GM10266 (cell line): Measurements from ENCODE around the gene RTBDN.

Experiments
- DNase-seq: peaks from one replicate; pipeline ENCODE4 v3.0.0; 2012; ENCODE audit errors: extremely low spot score
- TF ChIP-seq, protein P1 (sequence below): IDR thresholded peaks from 2 replicates; pipeline ENCODE4 v1.5.1; 2012; ENCODE audit warnings: mild to moderate bottlenecking, low read depth; ENCODE audit not compliant: control insufficient read depth, insufficient read depth; ENCODE audit errors: missing control alignments

The RTBDN gene

DNA sequence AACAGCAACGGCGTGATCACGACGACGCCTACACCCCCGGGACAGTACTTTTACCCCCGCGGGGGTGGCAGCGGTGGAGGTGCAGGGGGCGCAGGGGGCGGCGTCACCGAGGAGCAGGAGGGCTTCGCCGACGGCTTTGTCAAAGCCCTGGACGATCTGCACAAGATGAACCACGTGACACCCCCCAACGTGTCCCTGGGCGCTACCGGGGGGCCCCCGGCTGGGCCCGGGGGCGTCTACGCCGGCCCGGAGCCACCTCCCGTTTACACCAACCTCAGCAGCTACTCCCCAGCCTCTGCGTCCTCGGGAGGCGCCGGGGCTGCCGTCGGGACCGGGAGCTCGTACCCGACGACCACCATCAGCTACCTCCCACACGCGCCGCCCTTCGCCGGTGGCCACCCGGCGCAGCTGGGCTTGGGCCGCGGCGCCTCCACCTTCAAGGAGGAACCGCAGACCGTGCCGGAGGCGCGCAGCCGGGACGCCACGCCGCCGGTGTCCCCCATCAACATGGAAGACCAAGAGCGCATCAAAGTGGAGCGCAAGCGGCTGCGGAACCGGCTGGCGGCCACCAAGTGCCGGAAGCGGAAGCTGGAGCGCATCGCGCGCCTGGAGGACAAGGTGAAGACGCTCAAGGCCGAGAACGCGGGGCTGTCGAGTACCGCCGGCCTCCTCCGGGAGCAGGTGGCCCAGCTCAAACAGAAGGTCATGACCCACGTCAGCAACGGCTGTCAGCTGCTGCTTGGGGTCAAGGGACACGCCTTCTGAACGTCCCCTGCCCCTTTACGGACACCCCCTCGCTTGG, 42.1 kb downstream of the RTBDN start:
- peak; percentile 59 for DNase-seq
- TF ChIP-seq, protein P1, sequence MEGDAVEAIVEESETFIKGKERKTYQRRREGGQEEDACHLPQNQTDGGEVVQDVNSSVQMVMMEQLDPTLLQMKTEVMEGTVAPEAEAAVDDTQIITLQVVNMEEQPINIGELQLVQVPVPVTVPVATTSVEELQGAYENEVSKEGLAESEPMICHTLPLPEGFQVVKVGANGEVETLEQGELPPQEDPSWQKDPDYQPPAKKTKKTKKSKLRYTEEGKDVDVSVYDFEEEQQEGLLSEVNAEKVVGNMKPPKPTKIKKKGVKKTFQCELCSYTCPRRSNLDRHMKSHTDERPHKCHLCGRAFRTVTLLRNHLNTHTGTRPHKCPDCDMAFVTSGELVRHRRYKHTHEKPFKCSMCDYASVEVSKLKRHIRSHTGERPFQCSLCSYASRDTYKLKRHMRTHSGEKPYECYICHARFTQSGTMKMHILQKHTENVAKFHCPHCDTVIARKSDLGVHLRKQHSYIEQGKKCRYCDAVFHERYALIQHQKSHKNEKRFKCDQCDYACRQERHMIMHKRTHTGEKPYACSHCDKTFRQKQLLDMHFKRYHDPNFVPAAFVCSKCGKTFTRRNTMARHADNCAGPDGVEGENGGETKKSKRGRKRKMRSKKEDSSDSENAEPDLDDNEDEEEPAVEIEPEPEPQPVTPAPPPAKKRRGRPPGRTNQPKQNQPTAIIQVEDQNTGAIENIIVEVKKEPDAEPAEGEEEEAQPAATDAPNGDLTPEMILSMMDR, result no peak

DNA sequence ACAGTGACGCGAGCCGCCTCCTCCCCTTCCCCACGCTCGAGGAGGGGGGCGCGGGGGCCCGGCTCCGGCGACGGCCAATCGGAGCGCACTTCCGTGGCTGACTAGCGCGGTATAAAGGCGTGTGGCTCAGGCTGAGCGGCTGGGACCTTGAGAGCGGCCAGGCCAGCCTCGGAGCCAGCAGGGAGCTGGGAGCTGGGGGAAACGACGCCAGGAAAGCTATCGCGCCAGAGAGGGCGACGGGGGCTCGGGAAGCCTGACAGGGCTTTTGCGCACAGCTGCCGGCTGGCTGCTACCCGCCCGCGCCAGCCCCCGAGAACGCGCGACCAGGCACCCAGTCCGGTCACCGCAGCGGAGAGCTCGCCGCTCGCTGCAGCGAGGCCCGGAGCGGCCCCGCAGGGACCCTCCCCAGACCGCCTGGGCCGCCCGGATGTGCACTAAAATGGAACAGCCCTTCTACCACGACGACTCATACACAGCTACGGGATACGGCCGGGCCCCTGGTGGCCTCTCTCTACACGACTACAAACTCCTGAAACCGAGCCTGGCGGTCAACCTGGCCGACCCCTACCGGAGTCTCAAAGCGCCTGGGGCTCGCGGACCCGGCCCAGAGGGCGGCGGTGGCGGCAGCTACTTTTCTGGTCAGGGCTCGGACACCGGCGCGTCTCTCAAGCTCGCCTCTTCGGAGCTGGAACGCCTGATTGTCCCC, 42.9 kb downstream of the RTBDN start, which contains the start of gene JUNB:
Gene JUNB (plus strand): TSS at position 142 of the 706 bp plus-strand sequence. CDS start 286 bp downstream, at position 428.
- DNase-seq, result peak; percentile 95
- TF ChIP-seq, protein P1, result no peak

DNA sequence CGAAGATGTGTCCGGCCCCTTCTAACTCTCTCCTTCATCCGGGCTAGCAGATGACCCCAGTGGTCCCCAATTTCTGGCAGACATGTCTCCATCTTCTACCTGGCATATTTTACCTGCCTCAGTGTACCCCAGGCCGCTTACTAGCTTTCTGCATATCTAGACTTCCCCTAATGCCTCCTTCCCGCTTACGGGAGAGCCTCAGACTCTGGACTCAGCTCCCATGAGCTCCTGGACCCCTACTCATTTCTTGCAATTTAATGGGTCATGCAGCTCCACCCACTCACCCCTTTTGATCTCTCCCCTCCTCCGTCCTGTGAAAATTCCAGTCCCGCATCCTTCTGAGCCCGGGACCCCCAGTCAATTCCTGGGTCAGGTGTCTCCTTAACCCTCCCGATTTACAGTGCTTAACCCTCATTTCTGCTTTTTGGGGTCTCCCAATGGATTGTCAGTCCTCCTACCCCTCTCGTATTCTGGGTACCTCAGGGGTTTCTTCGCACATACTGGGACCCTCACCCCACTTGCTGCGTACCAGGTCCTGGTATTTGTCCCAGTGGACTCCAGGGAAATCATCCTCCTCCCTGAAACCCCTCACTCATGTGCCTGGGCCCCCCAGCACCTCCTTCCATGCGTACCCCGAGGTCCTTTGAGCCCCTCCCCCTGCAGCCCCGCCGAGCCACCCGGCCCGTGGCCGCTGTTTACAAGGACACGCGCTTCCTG, 43.6 kb downstream of the RTBDN start:
- DNase-seq, result no peak
- TF ChIP-seq, protein P1, result no peak

- peak; percentile 98 for DNase-seq
Measured at GRCh38 chr19:12789904-12790619, 44.3 kb downstream of the RTBDN start.

DNA sequence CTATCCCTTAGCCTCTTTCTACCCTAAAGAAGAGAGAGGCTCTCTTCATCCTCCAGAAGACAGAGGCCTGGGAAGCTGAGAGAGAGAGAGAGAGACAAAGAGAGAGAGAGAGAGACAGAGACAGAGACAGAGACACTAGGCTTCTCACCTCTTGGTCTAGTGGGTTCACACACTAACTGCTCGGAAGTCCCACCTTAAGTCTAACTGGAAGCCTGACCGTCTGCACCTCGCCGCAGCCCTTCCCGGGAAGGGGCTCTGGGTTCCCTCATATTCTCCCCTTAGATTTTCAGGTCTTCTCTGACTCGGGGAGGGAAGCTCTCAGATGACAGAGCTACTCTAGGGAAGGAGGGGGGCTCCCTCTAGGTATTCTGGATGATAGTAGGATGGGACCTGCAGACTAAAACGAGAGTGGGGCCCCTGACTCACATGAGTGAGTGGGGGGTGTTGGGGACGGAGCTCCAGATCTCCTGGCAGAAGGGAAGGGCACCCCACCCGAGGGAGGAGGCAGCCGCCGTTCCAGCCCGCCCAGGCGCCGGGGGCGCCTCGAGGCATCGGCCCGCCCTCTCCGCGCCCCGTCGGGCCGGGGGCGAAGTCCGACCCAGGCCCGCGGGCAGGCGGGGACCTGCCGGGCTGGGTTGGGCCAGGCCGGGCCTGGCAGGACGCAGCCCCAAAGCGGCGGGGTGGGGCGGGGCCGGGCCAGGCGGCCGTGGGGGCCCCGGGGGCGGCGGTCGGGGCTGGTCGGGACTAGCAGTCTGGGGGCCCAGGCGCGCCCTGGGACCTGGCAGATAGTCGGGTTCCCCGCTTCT, 45.1 kb downstream of the RTBDN start:
- TF ChIP-seq, protein P1, result no peak
- DNase-seq, result no peak

More at GRCh38 chr19:12789904-12790619, 44.3 kb downstream of the RTBDN start:
- TF ChIP-seq, protein P1, result no peak

DNA sequence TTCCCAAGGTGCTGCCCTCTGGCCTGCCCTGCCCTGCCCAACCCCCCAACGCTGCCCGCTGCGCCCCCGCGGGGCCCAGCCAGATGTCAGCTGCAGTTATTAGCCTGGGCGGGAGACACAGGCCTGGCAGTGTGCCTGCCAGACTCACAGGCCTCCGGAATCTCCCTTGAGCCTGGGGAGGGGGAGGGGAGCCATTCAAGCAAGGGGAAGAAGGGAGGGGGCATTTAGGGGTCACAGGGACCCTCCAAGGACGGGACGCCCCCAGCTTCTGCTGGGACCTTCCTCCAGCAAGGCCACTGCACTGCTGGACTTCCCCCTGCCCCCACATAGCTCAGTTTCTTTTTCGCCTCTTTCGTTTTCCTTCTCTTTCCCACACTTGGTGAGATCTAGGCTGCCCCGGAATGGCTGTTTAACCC, 45.7 kb downstream of the RTBDN start:
- TF ChIP-seq, protein P1, result peak; percentile 28
- DNase-seq, result peak; percentile 87
